ENCODE data around the gene NUP205. TPM values are rescaled to one million over a fixed set of nuclear protein-coding genes. Genes with fewer than 3 reads are reported as not detected.

The NUP205 gene
- total RNA-seq, 1 experiment from 2014 or later: 171 TPM

GRCh38 chr7:135536150-135536549 lies 21.6 kb upstream of the NUP205 start:
- peaks cover under 1% of the 10 kb centered on the region for H3K9me3 Mint-ChIP-seq
- CTCF ChIA-PET: no interaction called here

GRCh38 chr7:135537453-135537852 lies 20.3 kb upstream of the NUP205 start:
- ChIA-PET POLR2A (no interaction called here), CTCF (no interaction called here)
- no peak overlapping the region for H3K27ac Mint-ChIP-seq
- no peaks in the 10 kb centered on the region; the same call in 1 of the 2 replicates for H3K4me1 Mint-ChIP-seq
- TF ChIP-seq NFE2L1 (CRISPR knock-in tag; IDR thresholded peaks at IDR 0.05) (no peak), USF1 (CRISPR knock-in tag; IDR thresholded peaks at IDR 0.05) (no peak), ZNF138 (CRISPR knock-in tag; conservative IDR thresholded peaks at IDR 0.05) (no peak), ZNF671 (CRISPR knock-in tag; IDR thresholded peaks at IDR 0.05) (no peak), SOX15 (CRISPR knock-in tag; IDR thresholded peaks at IDR 0.05) (no peak), CBFB (CRISPR knock-in tag; IDR thresholded peaks at IDR 0.05; ENCODE audit: low read depth) (no peak), ZNF263 (CRISPR knock-in tag; IDR thresholded peaks at IDR 0.05; ENCODE audit: low read depth) (no peak), JAZF1 (CRISPR knock-in tag; IDR thresholded peaks at IDR 0.05) (no peak), ZMAT4 (CRISPR knock-in tag; IDR thresholded peaks at IDR 0.05) (no peak), STAT6 (CRISPR knock-in tag; conservative IDR thresholded peaks at IDR 0.05; ENCODE audit: low read depth) (no peak), TP53 (CRISPR knock-in tag; IDR thresholded peaks at IDR 0.05) (no peak), CREM (CRISPR knock-in tag; IDR thresholded peaks at IDR 0.05) (no peak), EMX1 (CRISPR knock-in tag; IDR thresholded peaks at IDR 0.05) (no peak), ZBTB21 (CRISPR knock-in tag; IDR thresholded peaks at IDR 0.05; ENCODE audit: borderline replicate concordance) (no peak), ZNF232 (CRISPR knock-in tag; IDR thresholded peaks at IDR 0.05) (no peak), NR2C2 (CRISPR knock-in tag; IDR thresholded peaks at IDR 0.05) (no peak), ZNF416 (CRISPR knock-in tag; IDR thresholded peaks at IDR 0.05) (no peak)
- H3K9me3 Mint-ChIP-seq: peaks cover 5% of the 10 kb centered on the region
- no peaks in the 10 kb centered on the region for H3K36me3 Mint-ChIP-seq
- DNase-seq (ENCODE audit: low spot score) (no peak), ATAC-seq (no peak)
- no peak overlapping the region for H3K4me3 Mint-ChIP-seq
- no peaks in the 10 kb centered on the region; the same call in 1 of the 2 replicates for H3K27me3 Mint-ChIP-seq (ENCODE audit: low read depth)

More at GRCh38 chr7:135536150-135536549, 21.6 kb upstream of the NUP205 start:
- DNase-seq (ENCODE audit: low spot score): no peak
- no peak overlapping the region for H3K4me3 Mint-ChIP-seq
- POLR2A ChIA-PET: no interaction called here
- no peaks in the 10 kb centered on the region; the same call in 1 of the 2 replicates for H3K27me3 Mint-ChIP-seq (ENCODE audit: low read depth)
- ATAC-seq: no peak
- no peaks in the 10 kb centered on the region for H3K36me3 Mint-ChIP-seq
- no peaks in the 10 kb centered on the region; the same call in 1 of the 2 replicates for H3K4me1 Mint-ChIP-seq
- no peak for TF ChIP-seq NFE2L1 (CRISPR knock-in tag; IDR thresholded peaks at IDR 0.05)
- no peak for TF ChIP-seq AR (CRISPR knock-in tag; IDR thresholded peaks at IDR 0.05)
- no peak overlapping the region for H3K27ac Mint-ChIP-seq

- ChIA-PET POLR2A (no interaction called here), CTCF (no interaction called here)
These were observed 19.8 kb upstream of the NUP205 start for GRCh38 chr7:135537905-135538304.

More at GRCh38 chr7:135537905-135538304, 19.8 kb upstream of the NUP205 start:
- Mint-ChIP-seq H3K27ac (no peak overlapping the region; the same call in 1 of the 2 replicates), H3K9me3 (peaks cover 5% of the 10 kb centered on the region), H3K4me3 (no peak overlapping the region), H3K36me3 (no peaks in the 10 kb centered on the region), H3K4me1 (no peaks in the 10 kb centered on the region; the same call in 1 of the 2 replicates), H3K27me3 (ENCODE audit: low read depth) (no peaks in the 10 kb centered on the region; the same call in 1 of the 2 replicates)
- ATAC-seq (no peak), DNase-seq (ENCODE audit: low spot score) (no peak)
- TF ChIP-seq E2F5 (CRISPR knock-in tag; IDR thresholded peaks at IDR 0.05): no peak

All from WTC11 (cell line).